Activated naive CD4-positive, alpha-beta T cell treated with anti-CD3 and anti-CD28 coated beads, Interleukin-2, amount 10 ng/mL, durations not matched to agents 7 days and 5 days (primary cell): Measurements from ENCODE around the gene EGFLAM.
"Not testable (repeated sequence)": the region's sequence is repeated elsewhere in the genome, so short reads cannot be mapped to it uniquely, and the experiment has no call there.

Source experiments
- CTCF ChIA-PET: fragments of 350-600 bp; sonication (Branson Sonifier 250); formaldehyde crosslinking; loops from one replicate; lab custom pipeline; 2021; ENCODE audit warnings: antibody characterized with exemption; lab: Charles Lee
- DNase-seq: peaks from one replicate; pipeline ENCODE4 v3.0.0-alpha.2; 2020
- H3K27ac Mint-ChIP-seq: one replicate; pipeline ENCODE4 v1.8.0; 2021; ENCODE audit warnings: mild to moderate bottlenecking, moderate library complexity, mixed read lengths
- H3K27me3 Mint-ChIP-seq: one replicate; pipeline ENCODE4 v1.8.0; 2021; ENCODE audit warnings: mild to moderate bottlenecking, mixed read lengths
- H3K36me3 Mint-ChIP-seq: one replicate; pipeline ENCODE4 v1.8.0; 2021; ENCODE audit warnings: mixed read lengths
- H3K4me1 Mint-ChIP-seq: one replicate; pipeline ENCODE4 v1.8.0; 2021; ENCODE audit warnings: mixed read lengths
- H3K4me3 Mint-ChIP-seq: one replicate; pipeline ENCODE4 v1.8.0; 2021; ENCODE audit warnings: mild to moderate bottlenecking, moderate library complexity, mixed read lengths
- H3K9me3 Mint-ChIP-seq: one replicate; pipeline ENCODE4 v1.8.0; 2021; ENCODE audit warnings: mixed read lengths

Gene EGFLAM

GRCh38 chr5:38323645-38324295, 65.4 kb downstream of the EGFLAM start:
- Mint-ChIP-seq H3K36me3 (no peaks in the 10 kb centered on the region), H3K27ac (no peak overlapping the region), H3K4me3 (no peak overlapping the region), H3K27me3 (peaks cover 3% of the 10 kb centered on the region), H3K9me3 (no peaks in the 10 kb centered on the region), H3K4me1 (no peaks in the 10 kb centered on the region)
- no peak for DNase-seq
- CTCF ChIA-PET: no interaction called here

DNA sequence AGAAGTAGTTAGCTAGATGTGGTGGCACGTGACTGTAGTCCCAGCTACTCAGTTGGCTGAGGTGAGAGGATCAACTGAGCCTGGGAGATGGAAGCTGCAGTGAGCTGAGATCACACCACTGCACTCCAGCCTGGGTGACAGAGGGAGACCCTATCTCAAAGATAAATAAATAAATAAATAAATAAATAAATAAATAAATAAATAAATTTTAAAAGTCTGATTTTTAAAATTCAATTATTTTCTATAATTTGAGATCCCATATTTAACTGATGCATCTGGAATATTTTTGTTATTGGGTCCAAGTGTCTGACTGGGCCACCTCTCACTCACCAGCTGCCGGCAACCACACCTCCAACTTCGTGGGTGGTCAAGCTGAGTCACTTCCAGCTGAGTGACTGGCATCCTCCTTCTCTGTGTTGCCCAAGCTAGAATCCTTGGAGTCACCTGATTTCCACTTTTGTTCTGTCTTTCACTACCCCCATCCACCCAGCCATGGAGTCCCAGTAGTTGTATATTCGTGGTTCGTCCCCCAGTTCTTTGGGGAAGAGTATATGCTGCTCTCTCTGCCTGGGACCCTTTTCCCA, 70.9 kb downstream of the EGFLAM start:
- Mint-ChIP-seq H3K9me3 (peaks cover 6% of the 10 kb centered on the region), H3K4me3 (no peak overlapping the region), H3K36me3 (no peaks in the 10 kb centered on the region), H3K4me1 (no peaks in the 10 kb centered on the region), H3K27me3 (peaks cover 3% of the 10 kb centered on the region), H3K27ac (no peak overlapping the region)
- CTCF ChIA-PET: no interaction called here
- no peak for DNase-seq

DNA sequence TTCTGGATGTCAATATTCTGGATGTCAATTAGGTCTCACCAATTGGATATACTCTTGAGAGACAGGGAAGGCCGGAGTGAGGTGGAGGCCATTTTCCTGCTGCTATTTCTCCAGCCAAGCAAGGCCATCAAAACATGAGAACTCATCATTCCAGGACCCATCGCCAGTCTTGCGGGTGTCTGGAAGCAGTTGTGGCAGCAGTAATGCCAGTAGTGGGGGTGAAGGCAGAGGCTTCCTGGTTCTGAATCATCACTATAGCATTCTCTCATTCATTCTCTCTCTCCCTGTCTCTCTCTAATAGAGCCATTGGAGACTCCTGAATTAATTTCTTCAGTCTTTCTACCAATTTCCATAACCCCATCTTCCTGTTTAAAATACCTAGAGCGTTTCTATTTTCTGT, 71.8 kb downstream of the EGFLAM start:
- no peak for DNase-seq
- CTCF ChIA-PET: no interaction called here
- no peak overlapping the region for H3K4me3 Mint-ChIP-seq
- H3K27ac Mint-ChIP-seq: no peak overlapping the region
- no peaks in the 10 kb centered on the region for H3K27me3 Mint-ChIP-seq
- peaks cover 6% of the 10 kb centered on the region for H3K9me3 Mint-ChIP-seq
- no peaks in the 10 kb centered on the region for H3K36me3 Mint-ChIP-seq
- no peaks in the 10 kb centered on the region for H3K4me1 Mint-ChIP-seq

GRCh38 chr5:38331831-38332230, 73.5 kb downstream of the EGFLAM start:
- H3K27ac Mint-ChIP-seq: no peak overlapping the region
- CTCF ChIA-PET: no interaction called here
- H3K9me3 Mint-ChIP-seq: peaks cover 6% of the 10 kb centered on the region
- no peak for DNase-seq
- H3K4me3 Mint-ChIP-seq: no peak overlapping the region
- no peaks in the 10 kb centered on the region for H3K4me1 Mint-ChIP-seq
- no peaks in the 10 kb centered on the region for H3K36me3 Mint-ChIP-seq
- H3K27me3 Mint-ChIP-seq: no peaks in the 10 kb centered on the region

- H3K4me3 Mint-ChIP-seq, H3K27me3 Mint-ChIP-seq, H3K9me3 Mint-ChIP-seq, DNase-seq, CTCF ChIA-PET, H3K36me3 Mint-ChIP-seq, H3K27ac Mint-ChIP-seq, H3K4me1 Mint-ChIP-seq: not testable (repeated sequence)
These were observed 74.8 kb downstream of the EGFLAM start for GRCh38 chr5:38333181-38333580.

GRCh38 chr5:38338455-38338854, 80.1 kb downstream of the EGFLAM start:
- no peak for DNase-seq
- H3K36me3 Mint-ChIP-seq: no peaks in the 10 kb centered on the region
- H3K4me3 Mint-ChIP-seq: no peak overlapping the region
- peaks cover 5% of the 10 kb centered on the region for H3K4me1 Mint-ChIP-seq
- no peaks in the 10 kb centered on the region for H3K9me3 Mint-ChIP-seq
- H3K27ac Mint-ChIP-seq: no peak overlapping the region
- H3K27me3 Mint-ChIP-seq: peaks cover 7% of the 10 kb centered on the region
- CTCF ChIA-PET: no interaction called here

GRCh38 chr5:38339446-38339845, 81.1 kb downstream of the EGFLAM start:
- CTCF ChIA-PET: no interaction called here
- H3K27ac Mint-ChIP-seq: no peak overlapping the region
- no peak overlapping the region for H3K4me3 Mint-ChIP-seq
- no peaks in the 10 kb centered on the region for H3K36me3 Mint-ChIP-seq
- H3K4me1 Mint-ChIP-seq: peaks cover 5% of the 10 kb centered on the region
- no peaks in the 10 kb centered on the region for H3K9me3 Mint-ChIP-seq
- DNase-seq: no peak
- H3K27me3 Mint-ChIP-seq: peaks cover 7% of the 10 kb centered on the region

DNA sequence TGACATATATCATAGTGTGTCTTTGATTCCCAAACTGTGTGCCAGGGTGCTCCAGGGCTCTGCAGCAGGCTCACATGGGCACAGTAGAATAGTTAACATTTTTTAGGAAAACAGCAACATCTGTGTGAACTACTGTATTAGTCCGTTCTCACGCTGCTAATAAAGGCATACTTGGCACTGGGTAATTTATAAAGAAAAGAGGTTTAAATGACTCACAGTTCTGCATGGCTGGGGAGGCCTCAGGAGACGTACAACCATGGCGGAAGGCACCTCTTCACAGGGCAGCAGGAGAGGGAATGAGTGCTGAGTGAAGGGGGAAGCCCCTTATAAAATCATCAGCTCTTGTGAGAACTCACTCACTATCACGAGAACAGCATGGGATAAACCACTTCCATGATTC, 82.7 kb downstream of the EGFLAM start:
- Mint-ChIP-seq H3K27me3 (peaks cover 7% of the 10 kb centered on the region), H3K27ac (no peak overlapping the region), H3K4me1 (peaks cover 5% of the 10 kb centered on the region), H3K9me3 (no peaks in the 10 kb centered on the region), H3K4me3 (no peak overlapping the region), H3K36me3 (no peaks in the 10 kb centered on the region)
- no peak for DNase-seq
- CTCF ChIA-PET: no interaction called here

DNA sequence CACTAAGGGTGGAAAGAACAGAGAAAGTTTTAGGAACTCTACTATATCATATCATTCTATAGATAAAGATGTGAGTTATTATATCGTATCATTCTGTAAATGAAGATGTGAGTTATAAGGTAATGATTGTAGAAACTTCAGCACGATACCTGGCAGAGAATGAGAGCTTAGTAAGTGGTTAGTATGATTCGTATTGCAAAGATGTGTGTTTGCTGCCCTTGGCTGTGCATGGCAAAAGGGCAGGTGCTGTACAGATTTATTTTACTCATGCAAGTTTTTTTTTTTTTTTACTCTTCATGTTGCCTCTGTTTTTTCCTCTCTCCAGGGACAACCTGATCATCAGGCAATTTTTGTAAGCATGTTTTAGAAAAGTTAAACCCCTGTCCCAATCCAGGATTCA, 83.3 kb downstream of the EGFLAM start:
- H3K27me3 Mint-ChIP-seq: peaks cover 7% of the 10 kb centered on the region
- H3K4me3 Mint-ChIP-seq: no peak overlapping the region
- CTCF ChIA-PET: no interaction called here
- no peak for DNase-seq
- no peaks in the 10 kb centered on the region for H3K36me3 Mint-ChIP-seq
- H3K9me3 Mint-ChIP-seq: peaks cover 2% of the 10 kb centered on the region
- H3K4me1 Mint-ChIP-seq: peaks cover 5% of the 10 kb centered on the region
- no peak overlapping the region for H3K27ac Mint-ChIP-seq

- Mint-ChIP-seq H3K4me3 (no peak overlapping the region), H3K36me3 (no peaks in the 10 kb centered on the region), H3K4me1 (peaks cover 5% of the 10 kb centered on the region), H3K9me3 (peaks cover 2% of the 10 kb centered on the region), H3K27ac (no peak overlapping the region), H3K27me3 (peaks cover 7% of the 10 kb centered on the region)
- CTCF ChIA-PET: no interaction called here
- DNase-seq: no peak
These were observed 83.9 kb downstream of the EGFLAM start for GRCh38 chr5:38342261-38342660.

GRCh38 chr5:38344891-38345290, 86.5 kb downstream of the EGFLAM start:
- DNase-seq: no peak
- no peak overlapping the region for H3K4me3 Mint-ChIP-seq
- H3K4me1 Mint-ChIP-seq: peaks cover 9% of the 10 kb centered on the region
- H3K27me3 Mint-ChIP-seq: no peaks in the 10 kb centered on the region
- H3K27ac Mint-ChIP-seq: no peak overlapping the region
- CTCF ChIA-PET: no interaction called here
- H3K36me3 Mint-ChIP-seq: no peaks in the 10 kb centered on the region
- H3K9me3 Mint-ChIP-seq: peaks cover 2% of the 10 kb centered on the region

DNA sequence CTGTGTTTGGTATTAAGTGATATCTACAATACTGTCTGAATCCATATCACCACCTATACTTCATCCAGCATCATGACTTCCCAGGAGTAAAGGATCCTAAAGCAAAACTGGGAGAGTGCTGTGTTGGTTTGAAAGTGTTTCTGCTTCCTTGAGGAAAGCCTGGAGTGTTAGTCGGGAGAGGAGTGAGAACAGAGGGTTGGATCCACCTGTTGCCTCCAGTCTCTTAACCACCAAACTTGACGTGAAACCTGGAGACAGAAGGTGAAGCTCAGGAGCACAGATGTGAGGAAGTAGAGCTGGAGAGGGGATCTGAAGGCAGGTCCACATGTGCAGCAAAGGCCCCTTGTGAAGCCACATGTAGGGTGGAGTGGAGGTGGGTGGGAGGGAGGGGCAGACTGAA, 88.2 kb downstream of the EGFLAM start:
- no peak overlapping the region for H3K4me3 Mint-ChIP-seq
- CTCF ChIA-PET: no interaction called here
- H3K4me1 Mint-ChIP-seq: peaks cover 13% of the 10 kb centered on the region
- no peak for DNase-seq
- no peak overlapping the region for H3K27ac Mint-ChIP-seq
- H3K9me3 Mint-ChIP-seq: peaks cover 2% of the 10 kb centered on the region
- no peaks in the 10 kb centered on the region for H3K36me3 Mint-ChIP-seq
- no peaks in the 10 kb centered on the region for H3K27me3 Mint-ChIP-seq

GRCh38 chr5:38347040-38347763, 88.8 kb downstream of the EGFLAM start:
- H3K4me1 Mint-ChIP-seq: peaks cover 13% of the 10 kb centered on the region
- CTCF ChIA-PET: no interaction called here
- H3K9me3 Mint-ChIP-seq: peaks cover 2% of the 10 kb centered on the region
- H3K4me3 Mint-ChIP-seq: no peak overlapping the region
- H3K27me3 Mint-ChIP-seq: no peaks in the 10 kb centered on the region
- no peaks in the 10 kb centered on the region for H3K36me3 Mint-ChIP-seq
- DNase-seq: no peak
- no peak overlapping the region for H3K27ac Mint-ChIP-seq

- Mint-ChIP-seq H3K27ac (no peak overlapping the region), H3K9me3 (peaks cover 2% of the 10 kb centered on the region), H3K36me3 (no peaks in the 10 kb centered on the region), H3K27me3 (no peaks in the 10 kb centered on the region), H3K4me1 (peaks cover 13% of the 10 kb centered on the region), H3K4me3 (no peak overlapping the region)
- no peak for DNase-seq
- CTCF ChIA-PET: no interaction called here
These were observed 89.5 kb downstream of the EGFLAM start for GRCh38 chr5:38347896-38348295.
